Cardiac muscle cell (in vitro differentiated cells and primary cell): ENCODE measurements around the gene CPXM2. TPM values are rescaled to one million over a fixed set of nuclear protein-coding genes. Genes with fewer than 3 reads are reported as not detected.

Experiments used
- DNase-seq, 2 donors: peaks; one replicate each; pipeline versions ENCODE4 v3.0.0 to v3.0.0-alpha.2; 2010 to 2017; ENCODE audit warnings: low read depth in 1 of 2, low spot score in 1 of 2
- H3K27ac ChIP-seq: fragments of 200-600 bp; sonication (generic); 2 replicates; pipeline ENCODE4 v1.5.1; 2016
- H3K27me3 ChIP-seq: fragments of 200-600 bp; sonication (generic); 2 replicates; pipeline ENCODE4 v1.6.0; 2016; ENCODE audit warnings: control low read depth
- H3K36me3 ChIP-seq: fragments of 200-600 bp; sonication (generic); 2 replicates; pipeline ENCODE4 v1.5.1; 2016; ENCODE audit warnings: control low read depth
- H3K4me1 ChIP-seq: fragments of 200-600 bp; sonication (generic); 2 replicates; pipeline ENCODE4 v1.8.1; 2017; ENCODE audit warnings: low read depth, mild to moderate bottlenecking, mixed run types
- H3K4me3 ChIP-seq: fragments of 200-600 bp; sonication (generic); 2 replicates; pipeline ENCODE4 v1.5.1; 2016; ENCODE audit warnings: mild to moderate bottlenecking
- H3K9me3 ChIP-seq: fragments of 200-600 bp; sonication (generic); 2 replicates; pipeline ENCODE4 v1.5.1; 2017; ENCODE audit warnings: low read depth, mild to moderate bottlenecking, control low read depth
- CTCF ChIP-seq: IDR thresholded peaks from 2 replicates; pipeline ENCODE4 v1.5.1; 2012; ENCODE audit warnings: low read depth, mild to moderate bottlenecking, low read length
- polyA plus RNA-seq: library from polyadenylated mRNA; unstranded; fragments of >200 nt; fragmentation: Nextera tagmentation; extraction: Ambion mirVana; gene quantifications from 2 replicates; pipeline ENCODE4 v1.2.1, GENCODE V29; 2016
- total RNA-seq: library from RNA; depleted of rRNA; stranded (reverse); fragments of >200 nt; gene quantifications from 2 replicates; pipeline ENCODE4 v1.2.3, GENCODE V29; 2016

CPXM2 gene
- total and polyA plus RNA-seq, 2 experiments from 2014 or later: 0.39 to 1.3 TPM

- no peaks in the 10 kb centered on the region for H3K36me3 ChIP-seq
- H3K27me3 ChIP-seq: peaks cover 11% of the 10 kb centered on the region
- no peaks in the 10 kb centered on the region for H3K9me3 ChIP-seq
- H3K4me3 ChIP-seq: no peak overlapping the region
- peaks cover 6% of the 10 kb centered on the region for H3K4me1 ChIP-seq
- no peak for TF ChIP-seq CTCF
- no peak overlapping the region for H3K27ac ChIP-seq
- no peak for DNase-seq
Observed at GRCh38 chr10:123911866-123912265, 20.3 kb upstream of the CPXM2 start.

DNA sequence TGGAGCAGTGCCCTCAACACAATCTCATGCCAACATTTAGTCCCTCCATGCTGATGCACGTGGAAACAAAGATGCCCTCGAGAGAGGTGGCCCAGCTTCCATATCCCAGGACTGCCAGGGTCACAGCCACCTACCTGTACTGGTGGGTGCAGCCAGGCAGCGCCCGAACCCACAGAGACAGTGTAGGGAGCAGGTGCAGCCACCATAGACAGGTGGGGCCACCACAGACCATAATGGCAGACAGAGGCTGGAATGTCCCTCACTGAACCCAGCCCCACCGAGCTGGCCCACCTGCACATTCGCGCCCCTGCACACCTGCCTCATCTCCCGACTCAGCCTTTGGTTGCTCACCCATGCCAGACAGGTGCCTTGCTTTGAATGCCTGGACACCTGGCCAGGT is 18.3 kb upstream of the CPXM2 start:
- no peak overlapping the region for H3K4me3 ChIP-seq
- no peak for DNase-seq
- peaks cover 11% of the 10 kb centered on the region for H3K27me3 ChIP-seq
- H3K27ac ChIP-seq: no peak overlapping the region
- no peaks in the 10 kb centered on the region for H3K36me3 ChIP-seq
- TF ChIP-seq CTCF: no peak
- peaks cover 11% of the 10 kb centered on the region for H3K4me1 ChIP-seq
- H3K9me3 ChIP-seq: no peaks in the 10 kb centered on the region

GRCh38 chr10:123909426-123909825 is 17.8 kb upstream of the CPXM2 start:
- Histone ChIP-seq H3K9me3 (no peaks in the 10 kb centered on the region), H3K27ac (no peak overlapping the region), H3K4me3 (no peak overlapping the region), H3K4me1 (peaks cover 11% of the 10 kb centered on the region), H3K27me3 (peaks cover 11% of the 10 kb centered on the region), H3K36me3 (no peaks in the 10 kb centered on the region)
- no peak for DNase-seq
- TF ChIP-seq CTCF: no peak

DNA sequence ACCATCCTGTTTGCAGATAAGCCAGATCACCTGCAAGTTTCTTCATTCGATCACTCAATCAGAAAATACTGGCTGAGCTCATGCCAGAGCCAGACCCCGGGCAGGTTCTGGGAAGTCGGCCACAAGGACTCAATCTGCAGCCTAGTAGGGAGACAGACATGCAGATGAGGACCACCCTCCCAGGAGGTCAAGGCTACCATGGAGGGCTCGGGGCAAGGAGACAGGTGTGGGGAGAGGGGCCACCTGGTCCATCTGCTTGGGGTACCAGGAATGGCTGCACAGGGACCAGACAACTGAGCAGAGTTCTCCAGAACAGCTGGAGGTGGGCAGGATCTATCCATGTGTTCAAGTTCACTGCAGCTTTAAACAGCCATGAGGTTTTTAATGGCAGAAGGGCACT is 16.8 kb upstream of the CPXM2 start:
- no peak for TF ChIP-seq CTCF
- Histone ChIP-seq H3K27me3 (peaks cover 11% of the 10 kb centered on the region), H3K9me3 (no peaks in the 10 kb centered on the region), H3K4me1 (peaks cover 11% of the 10 kb centered on the region), H3K4me3 (no peak overlapping the region), H3K27ac (no peak overlapping the region), H3K36me3 (no peaks in the 10 kb centered on the region)
- DNase-seq: no peak

GRCh38 chr10:123906884-123907652 is 15.5 kb upstream of the CPXM2 start:
- peaks cover 11% of the 10 kb centered on the region for H3K27me3 ChIP-seq
- no peaks in the 10 kb centered on the region for H3K9me3 ChIP-seq
- H3K27ac ChIP-seq: no peak overlapping the region
- H3K36me3 ChIP-seq: no peaks in the 10 kb centered on the region
- H3K4me3 ChIP-seq: no peak overlapping the region
- H3K4me1 ChIP-seq: peaks cover 11% of the 10 kb centered on the region
- TF ChIP-seq CTCF: no peak
- peak in 1 of 2 donors; percentile 60 for DNase-seq
